Panc1 (cell line): ENCODE results near the gene BMF. TPM values are rescaled to one million over a fixed set of nuclear protein-coding genes. Genes with fewer than 3 reads are reported as not detected.

Experiments
- ATAC-seq: fragments of 200-7000 bp; cut with Tn5 transposase; 2 replicates; pipeline ENCODE4 v1.9.1; 2020; ENCODE audit warnings: mild to moderate bottlenecking, moderate library complexity
- BruUV-seq: library from RNA; stranded (reverse); fragments of 400-500 nt; replicated peaks from 2 replicates; lab custom pipeline; 2021; lab: Mats Ljungman, UMichigan
- CTCF ChIA-PET: fragments of 300-600 bp; sonication (Branson Sonifier 250); formaldehyde crosslinking; loops from one replicate; lab custom pipeline; 2022; ENCODE audit warnings: antibody characterized with exemption; lab: Charles Lee
- POLR2A ChIA-PET: fragments of 300-600 bp; sonication (Branson Sonifier 250); formaldehyde crosslinking; loops from one replicate; lab custom pipeline; 2022; ENCODE audit warnings: antibody characterized with exemption; lab: Charles Lee
- DNase-seq: peaks from one replicate; pipeline ENCODE4 v3.0.0-alpha.2; 2010; ENCODE audit warnings: low read depth, low spot score
- H3K27ac ChIP-seq: 2 replicates; pipeline ENCODE4 v1.5.1; 2011; ENCODE audit warnings: mild to moderate bottlenecking, low read length, inconsistent platforms
- H3K27me3 ChIP-seq: fragments of 200-500 bp; sonication (Bioruptor generic); 2 replicates; pipeline ENCODE4 v1.6.0; 2014; ENCODE audit warnings: low read length, inconsistent platforms; ENCODE audit not compliant: control insufficient read depth, insufficient read depth
- H3K36me3 ChIP-seq: fragments of 200-500 bp; sonication (Bioruptor generic); 2 replicates; pipeline ENCODE4 v1.5.1; 2014; ENCODE audit warnings: inconsistent platforms, mild to moderate bottlenecking, low read length, moderate library complexity; ENCODE audit not compliant: control insufficient read depth, insufficient read depth
- H3K4me1 ChIP-seq: 2 replicates; pipeline ENCODE4 v1.5.1; 2011; ENCODE audit warnings: inconsistent platforms, mild to moderate bottlenecking, low read length, moderate library complexity; ENCODE audit not compliant: control insufficient read depth, insufficient read depth
- H3K4me3 ChIP-seq, 2 experiments: 2 replicates each; pipeline ENCODE4 v1.5.1; 2011 to 2012; ENCODE audit warnings: low read depth in 2 of 2, low read length in 2 of 2, mild to moderate bottlenecking in 2 of 2, inconsistent platforms in 1 of 2, moderate library complexity in 1 of 2
- H3K9me3 ChIP-seq: fragments of 200-500 bp; sonication (Bioruptor generic); 2 replicates; pipeline ENCODE4 v1.5.1; 2014; ENCODE audit warnings: low read depth, mild to moderate bottlenecking, inconsistent platforms, low read length, moderate library complexity; ENCODE audit not compliant: control insufficient read depth, insufficient read depth
- POLR2AphosphoS5 ChIP-seq: IDR thresholded peaks from 2 replicates; pipeline ENCODE4 v1.6.1; 2012; ENCODE audit warnings: mild to moderate bottlenecking, low read depth, low read length, moderate library complexity
- SIN3A ChIP-seq: IDR thresholded peaks from 2 replicates; pipeline ENCODE4 v1.6.1; 2012; ENCODE audit warnings: low read depth, mild to moderate bottlenecking, low read length, moderate library complexity, borderline replicate concordance; ENCODE audit not compliant: insufficient read depth
- TCF7L2 ChIP-seq: IDR thresholded peaks from 2 replicates; pipeline ENCODE4 v1.6.1; 2011; ENCODE audit warnings: mild to moderate bottlenecking, low read depth, low read length, inconsistent platforms
- in situ Hi-C: cut with HindIII; loops from 2 replicates; pipeline ENCODE4 v1.10.0; 2016; ENCODE audit warnings: low sequenced_read_pairs, low pct_unique_long_range_greater_than_20kb
- intact Hi-C: fragments of 100-400 bp; cut with micrococcal nuclease; formaldehyde crosslinking; loops from one replicate; pipeline ENCODE4 v1.10.0; 2022; ENCODE audit not compliant: unreplicated experiment
- total RNA-seq: library from RNA; stranded (reverse); gene quantifications from one replicate; pipeline ENCODE4 v1.2.1, GENCODE V29; 2021; ENCODE audit not compliant: unreplicated experiment
- TF ChIP-seq, protein P1 (sequence below), 2 experiments: IDR thresholded peaks; 2 replicates each; pipeline ENCODE4 v1.6.1; 2011 to 2012; ENCODE audit warnings: low read depth in 2 of 2, control low read depth in 1 of 2, low read length in 1 of 2, mild to moderate bottlenecking in 1 of 2, moderate library complexity in 1 of 2; ENCODE audit not compliant: insufficient read depth in 1 of 2
- TF ChIP-seq, protein P2 (sequence below): fragments of 450-650 bp; IDR thresholded peaks from 2 replicates; pipeline ENCODE4 v1.5.1; 2017; ENCODE audit warnings: mild to moderate bottlenecking

BMF gene
- total RNA-seq, 1 experiment from 2014 or later, result 7.8 TPM

DNA sequence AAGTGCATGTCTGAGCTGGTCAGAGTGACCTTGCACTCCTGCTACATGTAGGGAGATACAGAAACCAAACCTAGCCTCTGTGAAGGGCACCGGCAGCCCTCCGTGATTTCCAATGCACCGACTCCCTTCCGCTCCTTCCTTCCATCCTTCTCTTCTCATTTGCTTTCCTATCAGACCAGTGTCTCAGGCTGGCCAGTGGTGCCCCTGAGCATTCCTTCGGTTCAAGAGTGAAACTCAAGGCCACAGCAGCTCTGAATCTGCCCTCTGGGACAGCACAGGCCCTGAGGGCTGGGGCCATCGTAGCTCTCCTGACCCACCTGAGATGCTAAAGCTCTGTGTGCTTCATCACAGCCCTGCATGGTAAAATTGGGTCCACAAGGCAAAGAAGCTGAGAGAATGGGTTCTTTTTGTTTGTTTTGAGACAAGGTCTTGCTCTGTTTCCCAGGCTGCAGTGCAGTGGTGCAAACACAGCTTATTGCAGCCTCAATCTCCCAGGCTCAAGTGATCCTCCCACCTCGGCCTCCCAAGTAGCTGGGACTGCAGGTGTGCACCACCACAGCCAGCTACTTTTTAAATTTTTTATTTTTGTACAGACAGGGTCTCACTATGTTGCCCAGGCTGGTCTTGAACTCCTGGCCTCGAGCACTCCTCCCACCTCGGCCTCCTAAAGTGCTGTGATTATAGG, 2.3 kb upstream of the BMF start:
- intact Hi-C loops (no loop called here), in situ Hi-C loops (no loop called here)
- no peak for ATAC-seq
- Histone ChIP-seq H3K36me3 (no peaks in the 10 kb centered on the region), H3K4me3 (no peak overlapping the region), H3K27ac (no peak overlapping the region), H3K4me1 (peaks cover 9% of the 10 kb centered on the region), H3K27me3 (no peaks in the 10 kb centered on the region), H3K9me3 (no peaks in the 10 kb centered on the region)
- POLR2A ChIA-PET, result interaction anchor here (0.8 kb wide), 1 partner anchor 29 kb away, joined by 3 read pairs; no protein-coding TSS in a partner anchor
- CTCF ChIA-PET, result no interaction called here
- BruUV-seq, result no TSS peak
- TF ChIP-seq, protein P1, sequence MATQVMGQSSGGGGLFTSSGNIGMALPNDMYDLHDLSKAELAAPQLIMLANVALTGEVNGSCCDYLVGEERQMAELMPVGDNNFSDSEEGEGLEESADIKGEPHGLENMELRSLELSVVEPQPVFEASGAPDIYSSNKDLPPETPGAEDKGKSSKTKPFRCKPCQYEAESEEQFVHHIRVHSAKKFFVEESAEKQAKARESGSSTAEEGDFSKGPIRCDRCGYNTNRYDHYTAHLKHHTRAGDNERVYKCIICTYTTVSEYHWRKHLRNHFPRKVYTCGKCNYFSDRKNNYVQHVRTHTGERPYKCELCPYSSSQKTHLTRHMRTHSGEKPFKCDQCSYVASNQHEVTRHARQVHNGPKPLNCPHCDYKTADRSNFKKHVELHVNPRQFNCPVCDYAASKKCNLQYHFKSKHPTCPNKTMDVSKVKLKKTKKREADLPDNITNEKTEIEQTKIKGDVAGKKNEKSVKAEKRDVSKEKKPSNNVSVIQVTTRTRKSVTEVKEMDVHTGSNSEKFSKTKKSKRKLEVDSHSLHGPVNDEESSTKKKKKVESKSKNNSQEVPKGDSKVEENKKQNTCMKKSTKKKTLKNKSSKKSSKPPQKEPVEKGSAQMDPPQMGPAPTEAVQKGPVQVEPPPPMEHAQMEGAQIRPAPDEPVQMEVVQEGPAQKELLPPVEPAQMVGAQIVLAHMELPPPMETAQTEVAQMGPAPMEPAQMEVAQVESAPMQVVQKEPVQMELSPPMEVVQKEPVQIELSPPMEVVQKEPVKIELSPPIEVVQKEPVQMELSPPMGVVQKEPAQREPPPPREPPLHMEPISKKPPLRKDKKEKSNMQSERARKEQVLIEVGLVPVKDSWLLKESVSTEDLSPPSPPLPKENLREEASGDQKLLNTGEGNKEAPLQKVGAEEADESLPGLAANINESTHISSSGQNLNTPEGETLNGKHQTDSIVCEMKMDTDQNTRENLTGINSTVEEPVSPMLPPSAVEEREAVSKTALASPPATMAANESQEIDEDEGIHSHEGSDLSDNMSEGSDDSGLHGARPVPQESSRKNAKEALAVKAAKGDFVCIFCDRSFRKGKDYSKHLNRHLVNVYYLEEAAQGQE (IDR thresholded peaks at IDR 0.05; ENCODE audit: insufficient read depth in 1 of 2, low read depth in 2 of 2, low read length in 1 of 2), result no peak
- TF ChIP-seq POLR2AphosphoS5 (no peak), TCF7L2 (no peak), SIN3A (no peak)
- TF ChIP-seq, protein P2, sequence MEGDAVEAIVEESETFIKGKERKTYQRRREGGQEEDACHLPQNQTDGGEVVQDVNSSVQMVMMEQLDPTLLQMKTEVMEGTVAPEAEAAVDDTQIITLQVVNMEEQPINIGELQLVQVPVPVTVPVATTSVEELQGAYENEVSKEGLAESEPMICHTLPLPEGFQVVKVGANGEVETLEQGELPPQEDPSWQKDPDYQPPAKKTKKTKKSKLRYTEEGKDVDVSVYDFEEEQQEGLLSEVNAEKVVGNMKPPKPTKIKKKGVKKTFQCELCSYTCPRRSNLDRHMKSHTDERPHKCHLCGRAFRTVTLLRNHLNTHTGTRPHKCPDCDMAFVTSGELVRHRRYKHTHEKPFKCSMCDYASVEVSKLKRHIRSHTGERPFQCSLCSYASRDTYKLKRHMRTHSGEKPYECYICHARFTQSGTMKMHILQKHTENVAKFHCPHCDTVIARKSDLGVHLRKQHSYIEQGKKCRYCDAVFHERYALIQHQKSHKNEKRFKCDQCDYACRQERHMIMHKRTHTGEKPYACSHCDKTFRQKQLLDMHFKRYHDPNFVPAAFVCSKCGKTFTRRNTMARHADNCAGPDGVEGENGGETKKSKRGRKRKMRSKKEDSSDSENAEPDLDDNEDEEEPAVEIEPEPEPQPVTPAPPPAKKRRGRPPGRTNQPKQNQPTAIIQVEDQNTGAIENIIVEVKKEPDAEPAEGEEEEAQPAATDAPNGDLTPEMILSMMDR, result no peak
- DNase-seq, result no peak

DNA sequence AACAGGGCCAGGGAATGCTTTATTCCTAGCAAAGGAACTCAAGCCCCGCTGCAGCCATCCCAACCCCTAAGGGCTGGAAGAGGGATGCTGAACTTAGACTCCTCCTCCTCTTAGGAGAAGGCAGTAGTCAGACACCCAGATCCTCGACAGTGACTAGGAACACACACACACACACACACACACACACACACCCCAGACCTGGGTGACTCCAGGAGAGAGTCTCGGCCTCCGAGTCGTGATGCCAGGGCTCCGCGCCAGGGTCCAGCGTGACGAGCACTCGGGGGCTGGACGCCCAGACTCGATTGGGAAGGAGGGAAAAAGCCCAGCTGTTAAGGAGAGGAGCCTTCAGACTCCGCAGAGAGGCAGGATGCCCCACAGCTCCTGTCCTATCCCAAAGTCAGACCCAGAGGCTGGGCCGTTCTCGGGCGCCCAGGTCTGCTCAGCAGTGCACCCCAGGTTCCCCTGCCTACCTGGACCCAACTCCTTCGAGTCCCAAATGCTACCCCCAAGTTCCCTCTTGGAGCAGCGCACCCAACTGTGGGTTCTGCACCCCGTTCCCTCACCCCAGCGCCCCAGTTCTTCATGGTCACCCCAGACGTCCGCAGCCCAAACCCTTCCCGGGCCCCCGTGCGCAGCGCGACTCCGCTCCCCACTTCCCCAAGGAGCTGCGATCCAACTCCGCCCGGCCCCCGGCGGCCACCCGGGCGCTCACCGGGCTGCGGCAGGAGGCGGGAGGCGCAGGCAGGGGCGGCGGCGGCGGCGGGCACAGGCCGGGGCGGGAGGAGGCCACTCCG, 421 bp downstream of the BMF start:
- POLR2A ChIA-PET, result no interaction called here
- Histone ChIP-seq H3K9me3 (no peaks in the 10 kb centered on the region), H3K36me3 (no peaks in the 10 kb centered on the region), H3K4me1 (peaks cover 32% of the 10 kb centered on the region), H3K27ac (0 out of 2 replicates have a peak overlapping the region, but pooled peaks have one; percentile 2), H3K4me3 (peak overlapping the region; percentile 73 to 86), H3K27me3 (no peaks in the 10 kb centered on the region)
- no peak for DNase-seq
- ATAC-seq, result peak; percentile 8
- in situ Hi-C loops, result no loop called here
- no TSS peak for BruUV-seq
- CTCF ChIA-PET, result interaction anchor here (1.6 kb wide), 1 partner anchor 63 kb away, joined by 9 read pairs; no protein-coding TSS in a partner anchor
- intact Hi-C loops, result loop anchor here (5.0 kb wide), 1 partner anchor 54 kb away; the partner anchor contains the start of gene BUB1B
- TF ChIP-seq SIN3A, result no peak
- no peak for TF ChIP-seq TCF7L2
- TF ChIP-seq, protein P2, result no peak
- TF ChIP-seq, protein P1 (IDR thresholded peaks at IDR 0.05; ENCODE audit: insufficient read depth in 1 of 2, low read depth in 2 of 2, low read length in 1 of 2), result no peak
- TF ChIP-seq POLR2AphosphoS5, result no peak
